GM13977 (cell line): ENCODE measurements around the gene WNT3.

Source experiments
- DNase-seq: peaks from one replicate; pipeline ENCODE4 v3.0.0; 2012; ENCODE audit warnings: low spot score
- in situ Hi-C: fragments of 300-500 bp; cut with MboI; formaldehyde crosslinking; loops from one replicate; pipeline ENCODE4 v1.12.0; 2022; ENCODE audit warnings: low sequenced_read_pairs, low pct_unique_long_range_greater_than_20kb, mixed read lengths, inconsistent platforms; ENCODE audit not compliant: unreplicated experiment
- TF ChIP-seq, protein P1 (sequence below): IDR thresholded peaks from 2 replicates; pipeline ENCODE4 v1.5.1; 2012; ENCODE audit warnings: mild to moderate bottlenecking, control low read depth; ENCODE audit not compliant: insufficient read depth; ENCODE audit errors: extremely low read depth, missing control alignments

The WNT3 gene

DNA sequence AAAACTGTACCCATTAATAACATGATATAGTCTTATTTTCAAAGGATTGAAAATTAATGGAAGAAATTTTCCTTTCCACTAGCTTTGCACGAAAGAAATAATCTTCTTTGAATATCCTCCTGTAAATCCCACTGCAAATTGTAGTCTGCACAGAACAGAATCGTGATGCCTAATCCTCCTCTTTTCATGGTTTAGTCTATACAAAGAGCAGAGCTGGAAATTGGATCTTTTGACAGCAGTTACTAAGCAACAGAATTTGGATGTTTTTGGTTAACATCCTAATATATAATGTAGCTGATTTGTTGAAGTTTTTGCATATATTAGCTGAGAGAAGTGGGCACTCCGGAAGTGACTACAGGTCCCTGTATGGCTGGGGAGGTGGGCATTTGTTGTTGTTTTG is 98.6 kb downstream of the WNT3 start:
- TF ChIP-seq, protein P1, sequence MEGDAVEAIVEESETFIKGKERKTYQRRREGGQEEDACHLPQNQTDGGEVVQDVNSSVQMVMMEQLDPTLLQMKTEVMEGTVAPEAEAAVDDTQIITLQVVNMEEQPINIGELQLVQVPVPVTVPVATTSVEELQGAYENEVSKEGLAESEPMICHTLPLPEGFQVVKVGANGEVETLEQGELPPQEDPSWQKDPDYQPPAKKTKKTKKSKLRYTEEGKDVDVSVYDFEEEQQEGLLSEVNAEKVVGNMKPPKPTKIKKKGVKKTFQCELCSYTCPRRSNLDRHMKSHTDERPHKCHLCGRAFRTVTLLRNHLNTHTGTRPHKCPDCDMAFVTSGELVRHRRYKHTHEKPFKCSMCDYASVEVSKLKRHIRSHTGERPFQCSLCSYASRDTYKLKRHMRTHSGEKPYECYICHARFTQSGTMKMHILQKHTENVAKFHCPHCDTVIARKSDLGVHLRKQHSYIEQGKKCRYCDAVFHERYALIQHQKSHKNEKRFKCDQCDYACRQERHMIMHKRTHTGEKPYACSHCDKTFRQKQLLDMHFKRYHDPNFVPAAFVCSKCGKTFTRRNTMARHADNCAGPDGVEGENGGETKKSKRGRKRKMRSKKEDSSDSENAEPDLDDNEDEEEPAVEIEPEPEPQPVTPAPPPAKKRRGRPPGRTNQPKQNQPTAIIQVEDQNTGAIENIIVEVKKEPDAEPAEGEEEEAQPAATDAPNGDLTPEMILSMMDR, result no peak
- DNase-seq, result no peak
- in situ Hi-C loops, result loop anchor here (25.0 kb wide), 1 partner anchor 92 kb away; the partner anchor contains the start of gene WNT3

DNA sequence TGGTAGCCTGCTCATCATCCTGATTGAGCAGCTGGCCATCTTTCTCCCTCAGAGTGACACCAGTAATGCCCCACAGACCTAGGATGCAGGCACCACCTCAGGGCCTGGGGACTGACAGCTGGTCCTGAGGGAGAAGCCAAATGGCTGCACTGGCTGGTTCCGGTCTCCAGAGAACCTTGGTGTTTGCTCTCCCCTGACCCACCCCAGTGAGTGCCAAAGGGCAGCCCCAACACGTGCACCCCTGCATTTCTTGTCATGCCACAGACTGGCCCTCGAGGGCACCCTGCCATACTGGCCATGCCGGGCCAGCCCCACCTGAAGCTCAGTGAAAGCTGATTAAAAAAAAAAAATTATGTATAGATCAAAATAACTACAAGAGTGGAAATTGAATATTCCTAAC is 100.5 kb downstream of the WNT3 start:
- DNase-seq, result no peak
- in situ Hi-C loops, result loop anchor here (25.0 kb wide), 1 partner anchor 94 kb away; the partner anchor contains the start of gene WNT3
- TF ChIP-seq, protein P1, result no peak
